Glutamatergic neuron (in vitro differentiated cells): Measurements from ENCODE around the gene DOK1. TPM values are rescaled to one million over a fixed set of nuclear protein-coding genes. Genes with fewer than 3 reads are reported as not detected.

ENCODE experiments used
- DNase-seq: peaks from one replicate; pipeline ENCODE4 v3.0.0; 2022
- H3K27ac Mint-ChIP-seq: one replicate; pipeline ENCODE4 v1.8.0; 2020; ENCODE audit warnings: mild to moderate bottlenecking, mixed read lengths, inconsistent platforms; ENCODE audit not compliant: unreplicated experiment
- H3K27me3 Mint-ChIP-seq: one replicate; pipeline ENCODE4 v1.8.0; 2020; ENCODE audit warnings: mild to moderate bottlenecking, moderate library complexity, mixed read lengths, inconsistent platforms; ENCODE audit not compliant: unreplicated experiment
- H3K36me3 Mint-ChIP-seq: one replicate; pipeline ENCODE4 v1.8.0; 2020; ENCODE audit warnings: mild to moderate bottlenecking, mixed read lengths, inconsistent platforms; ENCODE audit not compliant: unreplicated experiment
- H3K4me1 Mint-ChIP-seq: one replicate; pipeline ENCODE4 v1.8.0; 2020; ENCODE audit warnings: mild to moderate bottlenecking, low read depth, mixed read lengths, inconsistent platforms; ENCODE audit not compliant: unreplicated experiment
- H3K4me3 Mint-ChIP-seq: one replicate; pipeline ENCODE4 v1.8.0; 2020; ENCODE audit warnings: mild to moderate bottlenecking, mixed read lengths, inconsistent platforms; ENCODE audit not compliant: unreplicated experiment
- H3K9me3 Mint-ChIP-seq: one replicate; pipeline ENCODE4 v1.8.0; 2020; ENCODE audit warnings: mild to moderate bottlenecking, moderate library complexity, mixed read lengths, inconsistent platforms; ENCODE audit not compliant: unreplicated experiment
- total RNA-seq: library from RNA; stranded (reverse); fragmentation: NEBNext Ultra II Directional; extraction: Animal tissue kit (Norgen Biotek cat#: 25700); gene quantifications from one replicate; pipeline ENCODE4 v1.2.1, GENCODE V29; 2021; ENCODE audit not compliant: unreplicated experiment
- TF ChIP-seq, protein P1 (sequence below): fragments of 200-600 bp; sonication (generic); IDR thresholded peaks from one replicate; pipeline ENCODE4 v1.5.0; 2021; ENCODE audit not compliant: partially characterized antibody, unreplicated experiment

DOK1 gene
- total RNA-seq, 1 donor from 2014 or later: 14.0 TPM

DNA sequence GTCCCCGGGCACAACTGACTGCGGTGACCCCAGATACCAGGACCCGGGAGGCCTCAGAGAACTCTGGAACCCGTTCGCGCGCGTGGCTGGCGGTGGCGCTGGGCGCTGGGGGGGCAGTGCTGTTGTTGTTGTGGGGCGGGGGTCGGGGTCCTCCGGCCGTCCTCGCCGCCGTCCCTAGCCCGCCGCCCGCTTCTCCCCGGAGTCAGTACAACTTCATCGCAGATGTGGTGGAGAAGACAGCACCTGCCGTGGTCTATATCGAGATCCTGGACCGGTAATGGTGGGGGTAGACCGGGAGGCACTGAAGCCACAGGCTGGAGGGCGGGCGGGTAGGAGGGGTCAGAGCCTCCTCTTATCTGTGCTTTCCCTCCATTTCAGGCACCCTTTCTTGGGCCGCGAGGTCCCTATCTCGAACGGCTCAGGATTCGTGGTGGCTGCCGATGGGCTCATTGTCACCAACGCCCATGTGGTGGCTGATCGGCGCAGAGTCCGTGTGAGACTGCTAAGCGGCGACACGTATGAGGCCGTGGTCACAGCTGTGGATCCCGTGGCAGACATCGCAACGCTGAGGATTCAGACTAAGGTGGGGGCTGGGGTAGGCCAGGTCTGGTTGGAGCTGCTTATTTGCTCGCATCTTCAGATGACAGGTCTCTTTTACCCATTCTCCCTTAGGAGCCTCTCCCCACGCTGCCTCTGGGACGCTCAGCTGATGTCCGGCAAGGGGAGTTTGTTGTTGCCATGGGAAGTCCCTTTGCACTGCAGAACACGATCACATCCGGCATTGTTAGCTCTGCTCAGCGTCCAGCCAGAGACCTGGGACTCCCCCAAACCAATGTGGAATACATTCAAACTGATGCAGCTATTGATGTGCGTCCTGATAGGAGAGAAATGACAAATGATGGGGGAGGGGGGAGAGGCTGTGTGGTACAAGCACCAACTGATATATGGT, 24.0 kb upstream of the DOK1 start:
- peaks cover 20% of the 10 kb centered on the region for H3K4me1 Mint-ChIP-seq
- TF ChIP-seq, protein P1, sequence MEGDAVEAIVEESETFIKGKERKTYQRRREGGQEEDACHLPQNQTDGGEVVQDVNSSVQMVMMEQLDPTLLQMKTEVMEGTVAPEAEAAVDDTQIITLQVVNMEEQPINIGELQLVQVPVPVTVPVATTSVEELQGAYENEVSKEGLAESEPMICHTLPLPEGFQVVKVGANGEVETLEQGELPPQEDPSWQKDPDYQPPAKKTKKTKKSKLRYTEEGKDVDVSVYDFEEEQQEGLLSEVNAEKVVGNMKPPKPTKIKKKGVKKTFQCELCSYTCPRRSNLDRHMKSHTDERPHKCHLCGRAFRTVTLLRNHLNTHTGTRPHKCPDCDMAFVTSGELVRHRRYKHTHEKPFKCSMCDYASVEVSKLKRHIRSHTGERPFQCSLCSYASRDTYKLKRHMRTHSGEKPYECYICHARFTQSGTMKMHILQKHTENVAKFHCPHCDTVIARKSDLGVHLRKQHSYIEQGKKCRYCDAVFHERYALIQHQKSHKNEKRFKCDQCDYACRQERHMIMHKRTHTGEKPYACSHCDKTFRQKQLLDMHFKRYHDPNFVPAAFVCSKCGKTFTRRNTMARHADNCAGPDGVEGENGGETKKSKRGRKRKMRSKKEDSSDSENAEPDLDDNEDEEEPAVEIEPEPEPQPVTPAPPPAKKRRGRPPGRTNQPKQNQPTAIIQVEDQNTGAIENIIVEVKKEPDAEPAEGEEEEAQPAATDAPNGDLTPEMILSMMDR: no peak
- peaks cover 9% of the 10 kb centered on the region for H3K36me3 Mint-ChIP-seq
- H3K9me3 Mint-ChIP-seq: peaks cover 26% of the 10 kb centered on the region
- H3K4me3 Mint-ChIP-seq: peak overlapping the region; percentile 87
- H3K27ac Mint-ChIP-seq: peak overlapping the region; percentile 65
- peaks cover 10% of the 10 kb centered on the region for H3K27me3 Mint-ChIP-seq
- peak; percentile 54 for DNase-seq

DNA sequence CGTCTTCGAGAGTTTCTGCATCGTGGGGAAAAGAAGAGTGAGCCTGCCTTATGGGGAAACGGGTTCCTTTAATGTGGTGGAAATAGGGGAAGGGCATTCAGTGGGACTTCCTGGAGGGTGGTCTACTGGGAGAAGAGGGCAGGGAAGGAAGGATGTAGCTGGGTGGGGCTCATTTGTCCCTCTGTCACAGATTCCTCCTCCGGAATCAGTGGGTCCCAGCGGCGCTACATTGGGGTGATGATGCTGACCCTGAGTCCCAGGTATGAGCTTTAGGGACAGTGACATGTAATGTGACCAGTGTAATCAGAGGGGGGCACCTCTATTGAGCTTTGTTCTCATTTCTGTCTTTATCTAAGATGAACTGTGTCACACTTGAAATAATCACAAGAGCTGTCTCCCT, 22.9 kb upstream of the DOK1 start:
- Mint-ChIP-seq H3K27ac (peak overlapping the region; percentile 44), H3K4me3 (peak overlapping the region; percentile 79), H3K4me1 (peaks cover 20% of the 10 kb centered on the region), H3K27me3 (peaks cover 10% of the 10 kb centered on the region), H3K36me3 (peaks cover 3% of the 10 kb centered on the region), H3K9me3 (peaks cover 25% of the 10 kb centered on the region)
- TF ChIP-seq, protein P1: no peak
- DNase-seq: no peak

- no peaks in the 10 kb centered on the region for H3K36me3 Mint-ChIP-seq
- TF ChIP-seq, protein P1: no peak
- peak overlapping the region; percentile 44 for H3K27ac Mint-ChIP-seq
- peak overlapping the region; percentile 79 for H3K4me3 Mint-ChIP-seq
- peaks cover 23% of the 10 kb centered on the region for H3K9me3 Mint-ChIP-seq
- peaks cover 8% of the 10 kb centered on the region for H3K27me3 Mint-ChIP-seq
- peaks cover 20% of the 10 kb centered on the region for H3K4me1 Mint-ChIP-seq
- no peak for DNase-seq
Measured at GRCh38 chr2:74532222-74532621, 22.3 kb upstream of the DOK1 start.

GRCh38 chr2:74533464-74533863, 21.1 kb upstream of the DOK1 start:
- TF ChIP-seq, protein P1: no peak
- Mint-ChIP-seq H3K27ac (no peak overlapping the region), H3K27me3 (peaks cover 5% of the 10 kb centered on the region), H3K4me3 (no peak overlapping the region), H3K9me3 (peaks cover 17% of the 10 kb centered on the region), H3K36me3 (no peaks in the 10 kb centered on the region), H3K4me1 (peaks cover 20% of the 10 kb centered on the region)
- DNase-seq: no peak

GRCh38 chr2:74534411-74534810, 20.1 kb upstream of the DOK1 start:
- Mint-ChIP-seq H3K9me3 (peaks cover 14% of the 10 kb centered on the region), H3K4me1 (peaks cover 20% of the 10 kb centered on the region), H3K4me3 (no peak overlapping the region), H3K36me3 (peaks cover 5% of the 10 kb centered on the region), H3K27me3 (peaks cover 7% of the 10 kb centered on the region), H3K27ac (no peak overlapping the region)
- no peak for DNase-seq
- TF ChIP-seq, protein P1: no peak
